HCT116 (cell line): ENCODE measurements around the gene SMIM23. TPM values are rescaled to one million over a fixed set of nuclear protein-coding genes. Genes with fewer than 3 reads are reported as not detected.

Experiments
- ATAC-seq: fragments of 200-7000 bp; cut with Tn5 transposase; 2 replicates; pipeline ENCODE4 v1.9.1; 2020; ENCODE audit warnings: mild to moderate bottlenecking, moderate library complexity
- BruUV-seq: library from RNA; stranded (reverse); fragments of 400-500 nt; replicated peaks from 2 replicates; lab custom pipeline; 2021; lab: Mats Ljungman, UMichigan
- CTCF ChIA-PET: fragments of 300-600 bp; sonication (Branson Sonifier 250); formaldehyde crosslinking; loops from one replicate; lab custom pipeline; 2021; ENCODE audit warnings: antibody characterized with exemption; lab: Charles Lee
- POLR2A ChIA-PET: fragments of 300-600, 350-600 bp; sonication (Branson Sonifier 250); formaldehyde crosslinking; loops from one replicate; lab custom pipeline; 2021; ENCODE audit warnings: antibody characterized with exemption; lab: Charles Lee
- RAD21 ChIA-PET, 2 experiments: fragments of 300-600 bp; sonication (Branson Sonifier 250); formaldehyde crosslinking; loops; one replicate each; lab custom pipeline; 2023; ENCODE audit warnings: low total read pairs in 2 of 2; ENCODE audit not compliant: uncharacterized antibody in 2 of 2, unreplicated experiment in 2 of 2, low non-redundant PET in 1 of 2; lab: Charles Lee
- DNase-seq: peaks from one replicate; pipeline ENCODE4 v3.0.0-alpha.2; 2010; ENCODE audit warnings: low read depth, low spot score
- H2AFZ ChIP-seq: fragments of 200-600 bp; shearing (Covaris generic), sonication (generic); 2 replicates; pipeline ENCODE4 v1.6.1; 2017; ENCODE audit warnings: low read depth, mixed run types, mixed read lengths, antibody characterized with exemption, low read length; ENCODE audit not compliant: poor library complexity, severe bottlenecking
- H3K27ac ChIP-seq: 2 replicates; pipeline ENCODE4 v1.5.1; 2012; ENCODE audit warnings: low read depth, low read length
- H3K27me3 ChIP-seq: fragments of 200-600 bp; sonication (generic); 2 replicates; pipeline ENCODE4 v1.6.1; 2016; ENCODE audit warnings: mixed run types, low read length, mixed read lengths; ENCODE audit not compliant: insufficient read depth
- H3K36me3 ChIP-seq, 2 experiments: fragments of 200-500 bp in 1 of 2; fragments of 200-600 bp in 1 of 2; sonication (Bioruptor generic) in 1 of 2; sonication (generic) in 1 of 2; 2 replicates each; pipeline versions ENCODE4 v1.5.1 to v1.6.1; 2014 to 2016; ENCODE audit warnings: low read length in 2 of 2, inconsistent platforms in 1 of 2, mixed read lengths in 1 of 2, mixed run types in 1 of 2; ENCODE audit not compliant: insufficient read depth in 2 of 2, control insufficient read depth in 1 of 2
- H3K4me1 ChIP-seq, 2 experiments: fragments of 200-600 bp in 1 of 2; sonication (generic) in 1 of 2; 2 replicates each; pipeline versions ENCODE4 v1.5.1 to v1.6.1; 2012 to 2017; ENCODE audit warnings: low read length in 2 of 2, inconsistent platforms in 1 of 2, mild to moderate bottlenecking in 1 of 2, mixed read lengths in 1 of 2, mixed run types in 1 of 2, moderate library complexity in 1 of 2; ENCODE audit not compliant: insufficient read depth in 2 of 2, control insufficient read depth in 1 of 2
- H3K4me2 ChIP-seq: fragments of 200-600 bp; sonication (generic); 2 replicates; pipeline ENCODE4 v1.6.1; 2017; ENCODE audit warnings: mixed run types, low read length, mixed read lengths
- H3K4me3 ChIP-seq, 2 experiments: fragments of 200-600 bp in 1 of 2; sonication (generic) in 1 of 2; replicated peaks in 1 of 2; 2 replicates each; pipeline ENCODE4 v1.5.1; 2011 to 2016; ENCODE audit warnings: low read length in 2 of 2, control low read depth in 1 of 2, low read depth in 1 of 2, mild to moderate bottlenecking in 1 of 2, mixed read lengths in 1 of 2, mixed run types in 1 of 2
- H3K79me2 ChIP-seq: fragments of 200-600 bp; sonication (generic); 2 replicates; pipeline ENCODE4 v1.6.1; 2017; ENCODE audit warnings: mild to moderate bottlenecking, mixed run types, low read length, moderate library complexity, mixed read lengths; ENCODE audit not compliant: insufficient read depth
- H3K9ac ChIP-seq: fragments of 200-600 bp; sonication (generic); 2 replicates; pipeline ENCODE4 v1.6.1; 2016; ENCODE audit warnings: low read length, mixed read lengths
- H3K9me2 ChIP-seq: fragments of 200-600 bp; sonication (generic), shearing (Covaris generic); 2 replicates; pipeline ENCODE4 v1.6.1; 2017; ENCODE audit warnings: mixed run types, mild to moderate bottlenecking, moderate library complexity; ENCODE audit not compliant: insufficient read depth
- H3K9me3 ChIP-seq, 2 experiments: fragments of 200-500 bp in 1 of 2; fragments of 200-600 bp in 1 of 2; sonication (Bioruptor generic) in 1 of 2; sonication (generic) in 1 of 2; 2 replicates each; pipeline ENCODE4 v1.6.1; 2014 to 2017; ENCODE audit warnings: low read length in 2 of 2, mixed read lengths in 2 of 2, inconsistent platforms in 1 of 2, low read depth in 1 of 2, mild to moderate bottlenecking in 1 of 2, mixed run types in 1 of 2, moderate library complexity in 1 of 2; ENCODE audit not compliant: control insufficient read depth in 1 of 2, insufficient read depth in 1 of 2
- H4K20me1 ChIP-seq: fragments of 200-600 bp; sonication (generic), shearing (Covaris generic); 2 replicates; pipeline ENCODE4 v1.6.1; 2017; ENCODE audit warnings: mixed run types, mild to moderate bottlenecking, moderate library complexity; ENCODE audit not compliant: insufficient read depth
- CBX3 ChIP-seq: IDR thresholded peaks from 2 replicates; pipeline ENCODE4 v1.6.1; 2012; ENCODE audit warnings: low read depth
- FOSL1 ChIP-seq: IDR thresholded peaks from 2 replicates; pipeline ENCODE4 v1.6.1; 2012; ENCODE audit warnings: low read depth
- JUND ChIP-seq: IDR thresholded peaks from 2 replicates; pipeline ENCODE4 v1.6.1; 2012
- RAD21 ChIP-seq: IDR thresholded peaks from 2 replicates; pipeline ENCODE4 v1.6.1; 2012; ENCODE audit warnings: low read depth, mild to moderate bottlenecking
- SRF ChIP-seq: IDR thresholded peaks from 2 replicates; pipeline ENCODE4 v1.6.1; 2012; ENCODE audit warnings: low read depth
- TCF7L2 ChIP-seq: IDR thresholded peaks from 2 replicates; pipeline ENCODE4 v1.7.0; 2011; ENCODE audit warnings: borderline replicate concordance, inconsistent platforms; ENCODE audit not compliant: insufficient read depth, insufficient read length; ENCODE audit errors: extremely low read depth
- YY1 ChIP-seq: IDR thresholded peaks from 2 replicates; pipeline ENCODE4 v1.6.1; 2011; ENCODE audit warnings: low read length, low read depth, moderate library complexity, mild to moderate bottlenecking; ENCODE audit not compliant: insufficient replicate concordance; ENCODE audit errors: extremely low read depth
- ZNF274 ChIP-seq: fragments of 200-500 bp; sonication (Bioruptor generic); IDR thresholded peaks from 2 replicates; pipeline ENCODE4 v1.6.1; 2014; ENCODE audit warnings: mild to moderate bottlenecking, low read depth, low read length, inconsistent platforms
- intact Hi-C: fragments of 100-400 bp; cut with micrococcal nuclease; formaldehyde crosslinking; loops from 2 replicates; pipeline ENCODE4 v1.10.0; 2022
- total RNA-seq: library from RNA; stranded (reverse); gene quantifications from one replicate; pipeline ENCODE4 v1.2.1, GENCODE V29; 2021; ENCODE audit not compliant: unreplicated experiment
- TF ChIP-seq, protein P1 (sequence below): IDR thresholded peaks from 2 replicates; pipeline ENCODE4 v1.6.1; 2011; ENCODE audit warnings: mild to moderate bottlenecking, low read length, moderate library complexity; ENCODE audit not compliant: insufficient replicate concordance; ENCODE audit errors: extremely low read depth

Gene SMIM23
- total RNA-seq, 1 experiment from 2014 or later: not detected

- RAD21 ChIA-PET: no interaction called here
- Histone ChIP-seq H3K27ac (no peak overlapping the region), H3K79me2 (no peaks in the 10 kb centered on the region), H3K4me1 (no peaks in the 10 kb centered on the region), H3K27me3 (no peaks in the 10 kb centered on the region), H3K4me3 (no peak overlapping the region), H3K36me3 (no peaks in the 10 kb centered on the region), H2AFZ (no peak overlapping the region), H3K9me3 (no peaks in the 10 kb centered on the region), H3K9ac (no peak overlapping the region), H3K4me2 (no peak overlapping the region), H3K9me2 (0 out of 2 replicates have a peak, but pooled peaks cover 1% of the 10 kb centered on the region), H4K20me1 (no peaks in the 10 kb centered on the region)
- no TSS peak for BruUV-seq
- DNase-seq (no peak), ATAC-seq (no peak)
- TF ChIP-seq FOSL1: no peak
- TF ChIP-seq TCF7L2: no peak
- TF ChIP-seq YY1: no peak
- TF ChIP-seq, protein P1, sequence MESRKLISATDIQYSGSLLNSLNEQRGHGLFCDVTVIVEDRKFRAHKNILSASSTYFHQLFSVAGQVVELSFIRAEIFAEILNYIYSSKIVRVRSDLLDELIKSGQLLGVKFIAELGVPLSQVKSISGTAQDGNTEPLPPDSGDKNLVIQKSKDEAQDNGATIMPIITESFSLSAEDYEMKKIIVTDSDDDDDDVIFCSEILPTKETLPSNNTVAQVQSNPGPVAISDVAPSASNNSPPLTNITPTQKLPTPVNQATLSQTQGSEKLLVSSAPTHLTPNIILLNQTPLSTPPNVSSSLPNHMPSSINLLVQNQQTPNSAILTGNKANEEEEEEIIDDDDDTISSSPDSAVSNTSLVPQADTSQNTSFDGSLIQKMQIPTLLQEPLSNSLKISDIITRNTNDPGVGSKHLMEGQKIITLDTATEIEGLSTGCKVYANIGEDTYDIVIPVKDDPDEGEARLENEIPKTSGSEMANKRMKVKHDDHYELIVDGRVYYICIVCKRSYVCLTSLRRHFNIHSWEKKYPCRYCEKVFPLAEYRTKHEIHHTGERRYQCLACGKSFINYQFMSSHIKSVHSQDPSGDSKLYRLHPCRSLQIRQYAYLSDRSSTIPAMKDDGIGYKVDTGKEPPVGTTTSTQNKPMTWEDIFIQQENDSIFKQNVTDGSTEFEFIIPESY: no peak
- TF ChIP-seq CBX3: no peak
- no peak for TF ChIP-seq ZNF274
- no peak for TF ChIP-seq JUND
- TF ChIP-seq SRF: no peak
- TF ChIP-seq RAD21: no peak
- POLR2A ChIA-PET: no interaction called here
- CTCF ChIA-PET: no interaction called here
- intact Hi-C loops: no loop called here
These were observed 48.4 kb upstream of the SMIM23 start for GRCh38 chr5:171736976-171737891.
